Subcutaneous abdominal adipose tissue (tissue), 5 donors: Measurements from ENCODE around the gene PHF2.

Experiments used
- H3K27ac ChIP-seq: one replicate; pipeline ENCODE4 v1.7.0; 2013; ENCODE audit warnings: low read depth, mild to moderate bottlenecking, inconsistent platforms, low read length, moderate library complexity
- H3K27me3 ChIP-seq, 5 donors: one replicate each; pipeline ENCODE4 v1.7.0; 2013; ENCODE audit warnings: low read length in 5 of 5, inconsistent platforms in 1 of 5; ENCODE audit not compliant: control insufficient read depth in 5 of 5, insufficient read depth in 4 of 5
- H3K36me3 ChIP-seq, 5 donors: one replicate each; pipeline ENCODE4 v1.7.0; 2013; ENCODE audit warnings: low read length in 5 of 5; ENCODE audit not compliant: control insufficient read depth in 5 of 5, insufficient read depth in 5 of 5
- H3K4me1 ChIP-seq, 5 donors: one replicate each; pipeline ENCODE4 v1.7.0; 2013; ENCODE audit warnings: low read length in 5 of 5, mild to moderate bottlenecking in 3 of 5, moderate library complexity in 1 of 5; ENCODE audit not compliant: control insufficient read depth in 5 of 5, insufficient read depth in 5 of 5
- H3K4me3 ChIP-seq, 5 donors: one replicate each; pipeline ENCODE4 v1.7.0; 2013; ENCODE audit warnings: low read length in 5 of 5, low read depth in 1 of 5
- H3K9ac ChIP-seq, 5 donors: one replicate each; pipeline ENCODE4 v1.7.0; 2013; ENCODE audit warnings: low read length in 5 of 5, mild to moderate bottlenecking in 4 of 5, moderate library complexity in 3 of 5
- H3K9me3 ChIP-seq, 5 donors: one replicate each; pipeline ENCODE4 v1.7.0; 2013; ENCODE audit warnings: low read length in 5 of 5; ENCODE audit not compliant: control insufficient read depth in 5 of 5
- donor health status: healthy.
- donor health status: healthy.
- donor health status: healthy.
- donor health status: healthy.
- donor health status: healthy.

Gene PHF2

DNA sequence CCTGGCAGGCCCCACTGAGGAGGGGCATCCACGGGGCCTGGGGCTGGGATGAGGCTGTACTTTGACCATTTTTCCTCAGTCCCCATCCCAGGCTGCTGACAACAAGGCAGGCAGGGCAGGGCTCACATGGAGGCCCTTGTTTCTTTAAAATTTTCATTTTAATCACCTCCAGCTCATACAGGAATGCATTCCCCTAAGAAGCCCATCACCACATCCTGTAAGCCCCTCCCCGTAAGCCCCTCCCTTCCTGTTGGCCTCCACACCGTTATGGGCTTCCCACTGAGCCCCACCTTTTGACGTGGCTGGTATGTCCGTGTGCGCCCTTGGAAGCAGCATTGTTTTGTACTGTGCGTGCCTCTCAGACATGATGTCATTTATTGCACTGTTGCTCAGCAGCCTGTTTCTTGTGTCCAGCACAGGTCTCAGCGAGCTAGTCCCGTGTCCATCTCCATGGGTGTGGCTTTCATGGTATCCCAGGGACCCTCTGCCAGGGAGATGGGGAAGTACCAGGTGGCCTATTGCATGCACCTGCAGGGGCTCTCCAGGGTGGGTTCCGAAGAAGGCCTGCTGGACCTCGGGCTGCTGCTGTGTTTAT, 22.4 kb downstream of the PHF2 start:
- peaks cover 0 to 3% (median 2%) of the 10 kb centered on the region in 5 donors for H3K36me3 ChIP-seq
- H3K27ac ChIP-seq = no peak overlapping the region
- no peaks in the 10 kb centered on the region for H3K27me3 ChIP-seq
- H3K4me3 ChIP-seq = no peak overlapping the region
- H3K4me1 ChIP-seq = peaks cover 3 to 44% (median 18%) of the 10 kb centered on the region in 5 donors
- no peaks in the 10 kb centered on the region for H3K9me3 ChIP-seq
- H3K9ac ChIP-seq = no peak overlapping the region

DNA sequence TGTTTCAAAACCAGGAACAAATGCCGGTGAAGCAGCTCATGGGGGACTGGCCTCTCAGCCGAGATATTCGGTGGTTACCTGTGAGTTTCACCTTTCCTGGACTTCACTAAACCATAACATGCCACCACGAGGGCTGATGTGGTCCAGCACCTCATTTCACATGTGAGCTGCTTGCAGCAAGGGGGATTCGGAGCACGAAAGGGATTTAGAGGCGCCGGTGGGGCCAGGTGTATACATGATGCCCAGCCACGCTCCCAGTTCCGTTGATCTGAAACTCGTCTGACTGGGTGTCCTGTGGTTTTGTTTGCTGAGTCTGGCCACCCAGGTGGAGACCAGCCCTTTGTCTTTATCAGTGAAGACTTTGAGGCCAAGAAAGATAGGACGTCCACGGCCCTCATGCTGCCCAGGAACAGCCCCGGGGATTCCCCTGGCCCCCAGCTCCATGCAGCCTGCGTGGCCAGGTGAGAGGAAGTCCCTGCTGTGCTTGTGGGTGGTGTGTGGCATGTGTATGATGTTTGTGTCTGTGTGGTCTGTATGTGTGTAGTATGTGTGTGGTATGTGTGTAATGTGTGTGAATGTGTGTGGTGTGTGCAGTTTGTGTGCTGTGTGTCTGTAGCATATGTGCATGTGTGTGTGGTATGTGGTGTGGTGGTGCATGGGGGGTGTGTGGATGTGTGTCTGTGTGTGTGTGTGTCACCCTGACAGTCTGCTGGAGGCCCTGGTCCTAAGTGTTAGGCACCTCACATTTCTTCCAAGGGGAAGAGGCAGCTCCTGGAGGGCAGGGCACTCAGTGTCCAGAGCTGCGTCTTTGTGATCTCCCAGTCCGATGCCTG, 23.4 kb downstream of the PHF2 start:
- H3K9me3 ChIP-seq = no peaks in the 10 kb centered on the region
- H3K9ac ChIP-seq = no peak overlapping the region
- H3K27ac ChIP-seq = no peak overlapping the region
- H3K36me3 ChIP-seq = peaks cover 0 to 3% (median 2%) of the 10 kb centered on the region in 5 donors
- no peak overlapping the region for H3K4me3 ChIP-seq
- H3K4me1 ChIP-seq = peaks cover 0 to 35% (median 9%) of the 10 kb centered on the region in 5 donors
- no peaks in the 10 kb centered on the region for H3K27me3 ChIP-seq

DNA sequence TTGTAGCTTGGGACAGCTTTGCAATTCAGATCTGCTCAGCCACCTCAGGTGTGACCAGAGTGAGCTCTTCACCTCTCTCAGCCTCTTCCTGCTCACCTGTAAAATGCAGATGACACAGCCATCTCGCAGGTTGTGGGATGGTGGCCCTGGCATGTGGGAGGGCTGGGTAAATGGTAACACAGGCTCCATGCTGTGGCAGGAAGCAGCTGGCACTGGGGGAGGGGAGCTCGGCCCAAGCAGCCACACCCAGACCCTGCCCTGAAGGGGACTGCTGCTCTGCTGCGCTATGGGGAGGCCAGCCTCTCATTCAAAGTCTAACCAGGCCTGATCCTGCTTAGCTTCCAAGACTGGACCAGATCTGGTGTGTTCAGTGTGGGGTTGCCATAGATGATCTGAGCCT, 24.1 kb downstream of the PHF2 start:
- Histone ChIP-seq H3K36me3 (peaks cover 0 to 3% (median under 1%) of the 10 kb centered on the region in 5 donors), H3K4me1 (peaks cover 0 to 35% (median 9%) of the 10 kb centered on the region in 5 donors), H3K9ac (no peak overlapping the region), H3K4me3 (no peak overlapping the region), H3K27ac (no peak overlapping the region), H3K27me3 (no peaks in the 10 kb centered on the region), H3K9me3 (no peaks in the 10 kb centered on the region)

DNA sequence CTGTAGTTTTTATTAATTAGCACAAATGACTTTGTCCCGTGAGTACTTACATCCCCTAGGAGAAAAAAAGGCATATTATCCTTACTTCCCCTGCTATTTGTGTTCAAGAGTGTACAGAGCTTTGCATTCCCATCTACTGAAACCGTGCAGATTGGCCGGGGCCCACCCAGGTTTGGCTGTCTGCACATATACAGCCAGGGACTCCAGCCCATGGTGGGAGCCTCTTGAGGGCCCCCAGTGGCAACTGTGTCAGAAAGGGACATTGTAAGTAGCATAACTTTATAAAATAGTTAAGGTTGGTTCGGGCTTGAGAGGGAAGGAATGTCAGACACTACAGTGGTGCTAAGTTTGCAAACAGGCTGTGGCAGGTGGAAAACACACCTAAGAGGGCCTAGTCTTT, 24.7 kb downstream of the PHF2 start:
- H3K36me3 ChIP-seq = peaks cover 0 to 3% (median 0%) of the 10 kb centered on the region in 5 donors
- H3K27ac ChIP-seq = no peak overlapping the region
- peaks cover 0 to 35% (median 9%) of the 10 kb centered on the region in 5 donors for H3K4me1 ChIP-seq
- no peak overlapping the region for H3K9ac ChIP-seq
- no peaks in the 10 kb centered on the region for H3K9me3 ChIP-seq
- H3K4me3 ChIP-seq = no peak overlapping the region
- no peaks in the 10 kb centered on the region for H3K27me3 ChIP-seq

DNA sequence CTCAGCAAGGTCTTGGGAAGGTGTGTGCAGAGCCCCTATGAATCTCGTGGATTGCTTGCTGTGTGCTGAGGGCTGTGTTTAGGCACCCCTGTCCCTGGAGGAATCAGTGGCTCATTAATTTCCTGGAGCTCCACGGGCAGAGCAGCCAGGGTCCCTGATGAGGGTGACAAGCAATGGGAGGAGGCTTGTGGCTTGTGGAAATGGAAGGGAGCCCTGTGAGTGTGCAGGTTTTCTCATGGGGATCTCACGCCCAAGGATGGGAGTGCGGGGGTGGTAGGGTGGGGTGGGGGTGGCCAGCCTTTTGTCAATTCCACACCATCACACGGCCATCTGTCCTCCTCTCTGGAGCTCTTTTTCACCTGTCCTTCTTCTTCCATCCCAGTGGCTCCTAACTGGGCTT, 25.3 kb downstream of the PHF2 start:
- Histone ChIP-seq H3K9me3 (peaks cover 0 to 1% (median 0%) of the 10 kb centered on the region in 5 donors), H3K27ac (no peak overlapping the region), H3K9ac (no peak overlapping the region), H3K27me3 (no peaks in the 10 kb centered on the region), H3K4me3 (no peak overlapping the region), H3K36me3 (peaks cover 0 to 3% (median 0%) of the 10 kb centered on the region in 5 donors), H3K4me1 (peaks cover 0 to 35% (median 9%) of the 10 kb centered on the region in 5 donors)

DNA sequence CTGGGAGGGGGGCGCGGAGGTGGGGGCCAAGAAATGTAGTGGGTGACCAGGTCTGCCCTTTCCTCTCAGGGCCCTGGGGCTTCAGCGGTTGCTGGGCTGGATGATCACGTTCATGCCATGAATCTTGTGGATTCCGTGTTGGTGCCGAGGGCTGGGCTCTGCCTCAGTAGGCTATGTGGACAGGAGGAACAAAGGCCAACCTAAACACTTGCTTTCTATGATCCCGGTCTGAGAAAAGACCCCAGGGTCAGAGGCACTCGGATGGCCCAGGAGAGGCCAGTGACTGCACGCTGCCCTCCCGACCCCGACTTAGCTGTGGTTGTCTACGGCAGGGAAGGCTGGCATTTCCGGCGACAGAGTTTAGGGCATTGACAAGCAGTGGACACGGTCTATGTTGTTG, 26.6 kb downstream of the PHF2 start:
- Histone ChIP-seq H3K36me3 (peaks cover 0 to 3% (median 0%) of the 10 kb centered on the region in 5 donors), H3K9me3 (peaks cover 0 to 7% (median 2%) of the 10 kb centered on the region in 5 donors), H3K27me3 (no peaks in the 10 kb centered on the region), H3K4me3 (no peak overlapping the region), H3K9ac (no peak overlapping the region), H3K4me1 (peaks cover 0 to 35% (median 9%) of the 10 kb centered on the region in 5 donors), H3K27ac (no peak overlapping the region)

DNA sequence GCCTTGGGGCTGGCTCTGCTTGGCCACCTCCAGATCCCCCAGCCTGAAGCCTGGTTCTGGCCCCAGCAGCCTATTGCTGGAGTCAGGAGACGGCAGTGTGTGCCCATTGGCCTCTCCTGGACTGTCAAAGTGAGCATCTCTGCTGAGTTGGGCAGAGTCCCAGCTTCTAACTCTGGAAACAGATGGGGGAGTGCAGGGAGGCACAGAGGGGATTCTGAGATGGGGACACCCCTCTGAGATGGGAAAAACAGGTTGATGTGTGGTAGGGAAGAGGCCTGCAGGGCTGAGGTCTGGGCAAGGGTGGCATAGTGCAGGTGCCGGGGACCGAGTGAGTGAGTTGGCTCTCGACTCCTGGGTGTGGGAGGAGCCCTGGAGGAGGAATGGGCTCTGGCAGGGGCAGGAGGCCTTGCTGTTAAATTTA, 27.5 kb downstream of the PHF2 start:
- H3K27me3 ChIP-seq = no peaks in the 10 kb centered on the region
- no peak overlapping the region for H3K9ac ChIP-seq
- no peak overlapping the region for H3K4me3 ChIP-seq
- H3K27ac ChIP-seq = no peak overlapping the region
- peaks cover 0 to 3% (median 0%) of the 10 kb centered on the region in 5 donors for H3K36me3 ChIP-seq
- H3K9me3 ChIP-seq = peaks cover 0 to 9% (median 3%) of the 10 kb centered on the region in 5 donors
- H3K4me1 ChIP-seq = peaks cover 0 to 27% (median 9%) of the 10 kb centered on the region in 5 donors

DNA sequence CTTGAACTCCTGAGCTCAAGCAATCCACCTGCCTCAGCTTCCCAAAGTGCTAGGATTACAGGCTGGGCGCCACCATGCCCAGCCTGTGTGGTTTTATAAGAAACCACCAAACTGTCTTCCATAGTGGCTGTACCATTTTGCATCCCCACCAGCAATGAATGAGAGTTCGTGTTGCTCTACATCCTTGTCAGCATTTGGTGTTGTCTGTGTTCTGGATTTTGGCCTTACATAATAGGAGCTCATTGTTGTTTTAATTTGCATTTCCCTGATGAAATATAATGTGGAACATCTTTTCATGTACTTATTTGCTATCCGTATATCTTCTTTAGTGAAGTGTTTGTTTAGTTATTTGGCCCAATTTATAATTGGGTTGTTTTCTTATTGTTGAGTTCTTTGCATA, 29.8 kb downstream of the PHF2 start:
- no peaks in the 10 kb centered on the region for H3K27me3 ChIP-seq
- peaks cover 0 to 3% (median 0%) of the 10 kb centered on the region in 5 donors for H3K36me3 ChIP-seq
- no peak overlapping the region for H3K27ac ChIP-seq
- peaks cover 3 to 28% (median 12%) of the 10 kb centered on the region in 5 donors for H3K9me3 ChIP-seq
- H3K9ac ChIP-seq = no peak overlapping the region
- H3K4me3 ChIP-seq = no peak overlapping the region
- peaks cover 0 to 4% (median 0%) of the 10 kb centered on the region in 5 donors for H3K4me1 ChIP-seq

DNA sequence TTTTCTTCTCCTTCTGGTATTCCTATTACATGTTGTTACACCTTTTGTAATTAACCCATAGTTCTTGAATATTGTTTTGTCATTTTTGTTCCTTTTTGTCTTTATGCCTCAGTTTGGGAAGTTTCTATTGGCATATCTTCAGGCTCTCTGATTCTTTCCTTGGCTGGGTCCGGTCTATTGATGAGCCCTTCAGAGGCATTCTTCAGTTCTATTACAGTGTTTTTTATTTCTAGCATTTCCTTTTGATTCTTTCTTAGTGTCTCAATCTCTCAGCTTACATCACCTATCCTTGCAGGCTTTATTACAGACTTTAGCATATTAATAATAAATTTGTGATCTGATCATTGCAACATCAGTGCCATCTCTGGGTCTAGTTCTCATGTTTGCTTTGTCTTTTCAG, 33.8 kb downstream of the PHF2 start:
- Histone ChIP-seq H3K4me1 (peaks cover 0 to 12% (median 4%) of the 10 kb centered on the region in 5 donors), H3K9ac (no peak overlapping the region), H3K36me3 (no peaks in the 10 kb centered on the region), H3K27ac (no peak overlapping the region), H3K9me3 (peaks cover 3 to 28% (median 12%) of the 10 kb centered on the region in 5 donors), H3K27me3 (no peaks in the 10 kb centered on the region), H3K4me3 (no peak overlapping the region)
